CD4-positive, CD25-positive, alpha-beta regulatory T cell (primary cell): Measurements from ENCODE around the gene LEKR1. TPM values are rescaled to one million over a fixed set of nuclear protein-coding genes. Genes with fewer than 3 reads are reported as not detected.
A peak's percentile ranks its signal among the peaks of the same experiment; 100 is the strongest.

ENCODE experiments used
- ATAC-seq, 2 donors: fragments of 150-1000 bp; cut with Tn5 transposase; one replicate each; pipeline ENCODE4 v1.10.0; 2021; ENCODE audit warnings: low read depth in 2 of 2, moderate number of reproducible peaks in 2 of 2, moderate library complexity in 1 of 2
- DNase-seq, 3 donors: peaks; one replicate each; pipeline versions ENCODE4 v3.0.0 to v3.0.0-alpha.2; 2012 to 2022; ENCODE audit warnings: mixed read lengths in 1 of 3
- H3K27ac ChIP-seq: one replicate; pipeline ENCODE4 v1.7.0; 2013; ENCODE audit warnings: mild to moderate bottlenecking, low read length; ENCODE audit not compliant: insufficient read depth, poor library complexity, severe bottlenecking
- H3K27me3 ChIP-seq: one replicate; pipeline ENCODE4 v1.7.0; 2013; ENCODE audit warnings: low read length; ENCODE audit not compliant: control insufficient read depth, insufficient read depth
- H3K36me3 ChIP-seq: one replicate; pipeline ENCODE4 v1.7.0; 2013; ENCODE audit warnings: mild to moderate bottlenecking, low read length, moderate library complexity; ENCODE audit not compliant: control insufficient read depth, insufficient read depth
- H3K4me1 ChIP-seq: 2 replicates; pipeline ENCODE4 v1.7.0; 2013; ENCODE audit warnings: mild to moderate bottlenecking, low read length; ENCODE audit not compliant: insufficient read depth, control insufficient read depth, poor library complexity, severe bottlenecking
- H3K4me3 ChIP-seq: one replicate; pipeline ENCODE4 v1.7.0; 2013; ENCODE audit warnings: low read depth, mild to moderate bottlenecking, low read length, moderate library complexity
- H3K9me3 ChIP-seq, 2 experiments: 1 replicate in 1 of 2; 2 replicates in 1 of 2; pipeline ENCODE4 v1.7.0; 2013; ENCODE audit warnings: low read length in 2 of 2, mild to moderate bottlenecking in 1 of 2, moderate library complexity in 1 of 2; ENCODE audit not compliant: control insufficient read depth in 2 of 2
- H3K27ac Mint-ChIP-seq, 3 donors: one replicate each; pipeline ENCODE4 v1.8.0; 2020 to 2022; ENCODE audit warnings: mild to moderate bottlenecking in 3 of 3, mixed read lengths in 3 of 3, moderate library complexity in 2 of 3
- H3K27me3 Mint-ChIP-seq: one replicate; pipeline ENCODE4 v1.8.0; 2022; ENCODE audit warnings: mild to moderate bottlenecking, mixed read lengths
- H3K36me3 Mint-ChIP-seq: one replicate; pipeline ENCODE4 v1.8.0; 2020; ENCODE audit warnings: mixed read lengths
- H3K4me1 Mint-ChIP-seq, 4 donors: one replicate each; pipeline ENCODE4 v1.8.0; 2020 to 2022; ENCODE audit warnings: mixed read lengths in 4 of 4, mild to moderate bottlenecking in 1 of 4
- H3K4me3 Mint-ChIP-seq, 4 donors: one replicate each; pipeline ENCODE4 v1.8.0; 2020 to 2022; ENCODE audit warnings: mild to moderate bottlenecking in 4 of 4, mixed read lengths in 4 of 4, moderate library complexity in 3 of 4
- H3K9me3 Mint-ChIP-seq, 7 donors: one replicate each; pipeline ENCODE4 v1.8.0; 2020 to 2022; ENCODE audit warnings: mixed read lengths in 7 of 7, mild to moderate bottlenecking in 3 of 7, moderate library complexity in 2 of 7
- polyA plus RNA-seq, 4 donors: library from polyadenylated mRNA; unstranded; fragments of 300-500 nt; fragmentation: Illumina TruSeq; gene quantifications; one replicate each; pipeline ENCODE4 v1.2.3, GENCODE V29; 2021
- total RNA-seq: library from RNA; stranded (reverse); gene quantifications from one replicate; pipeline ENCODE4 v1.2.3, GENCODE V29; 2022

LEKR1 gene
- total RNA-seq (0.99 TPM), polyA plus RNA-seq (1 to 10 TPM in 2 of 4 donors, under 1 TPM in 2; 0.44 to 2.4 (median 1.3) TPM)

GRCh38 chr3:156826144-156826895 lies at the start of gene LEKR1:
LEKR1 (plus strand) TSS chr3:156826353; CDS start chr3:156829330, 2,977 bp downstream.
- Mint-ChIP-seq H3K4me1 (peaks cover 5 to 22% (median 16%) of the 10 kb centered on the region in 4 donors), H3K9me3 (no peaks in the 10 kb centered on the region), H3K27ac (peak within 1 kb of the TSS; percentile 96 to 99 (median 97)), H3K4me3 (peak within 1 kb of the TSS; percentile 91 to 97 (median 93)), H3K27me3 (peaks cover 4% of the 10 kb centered on the region), H3K36me3 (no peaks in the 10 kb centered on the region)
- no peaks in the 10 kb centered on the region for H3K27me3 ChIP-seq
- peak within 1 kb of the TSS; percentile 88 for H3K4me3 ChIP-seq
- DNase-seq (peak; percentile 49 to 83 (median 58)), ATAC-seq (peak; percentile 73 to 76)
- peak within 1 kb of the TSS; percentile 79 for H3K27ac ChIP-seq
- no peaks in the 10 kb centered on the region for H3K36me3 ChIP-seq
- peaks cover 18% of the 10 kb centered on the region for H3K4me1 ChIP-seq
- H3K9me3 ChIP-seq, result no peaks in the 10 kb centered on the region

DNA sequence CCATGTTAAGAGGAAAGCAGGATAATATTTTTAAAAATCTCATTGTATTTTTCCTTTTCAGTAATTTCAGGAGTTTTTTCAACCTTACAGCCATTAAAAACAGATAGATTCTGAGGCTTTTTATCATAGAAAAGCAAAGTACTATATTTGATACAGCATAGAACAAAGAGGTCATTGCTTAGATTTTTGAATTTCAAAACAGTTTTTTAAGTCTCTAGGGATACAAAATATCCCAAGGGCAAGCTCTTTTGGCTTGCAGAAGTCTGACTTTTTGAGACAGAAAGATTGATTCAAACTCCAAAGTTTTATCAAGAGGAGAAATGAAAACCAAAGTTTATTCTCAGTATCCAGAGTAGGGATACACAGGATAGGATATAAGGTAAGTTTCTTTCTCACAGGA lies 49.3 kb upstream of the LEKR1 start:
- H3K27me3 Mint-ChIP-seq, result peaks cover 4% of the 10 kb centered on the region
- no peak overlapping the region for H3K27ac Mint-ChIP-seq
- no peak for DNase-seq
- no peak overlapping the region for H3K4me3 ChIP-seq
- no peak overlapping the region for H3K27ac ChIP-seq
- H3K4me3 Mint-ChIP-seq, result no peak overlapping the region
- peaks cover 1% of the 10 kb centered on the region for H3K27me3 ChIP-seq
- no peaks in the 10 kb centered on the region for H3K36me3 ChIP-seq
- no peak for ATAC-seq
- no peaks in the 10 kb centered on the region for H3K4me1 ChIP-seq
- H3K4me1 Mint-ChIP-seq, result peaks cover 0 to 7% (median 3%) of the 10 kb centered on the region in 4 donors
- no peaks in the 10 kb centered on the region for H3K9me3 ChIP-seq
- peaks cover 0 to 2% (median 0%) of the 10 kb centered on the region in 7 donors for H3K9me3 Mint-ChIP-seq
- no peaks in the 10 kb centered on the region for H3K36me3 Mint-ChIP-seq

DNA sequence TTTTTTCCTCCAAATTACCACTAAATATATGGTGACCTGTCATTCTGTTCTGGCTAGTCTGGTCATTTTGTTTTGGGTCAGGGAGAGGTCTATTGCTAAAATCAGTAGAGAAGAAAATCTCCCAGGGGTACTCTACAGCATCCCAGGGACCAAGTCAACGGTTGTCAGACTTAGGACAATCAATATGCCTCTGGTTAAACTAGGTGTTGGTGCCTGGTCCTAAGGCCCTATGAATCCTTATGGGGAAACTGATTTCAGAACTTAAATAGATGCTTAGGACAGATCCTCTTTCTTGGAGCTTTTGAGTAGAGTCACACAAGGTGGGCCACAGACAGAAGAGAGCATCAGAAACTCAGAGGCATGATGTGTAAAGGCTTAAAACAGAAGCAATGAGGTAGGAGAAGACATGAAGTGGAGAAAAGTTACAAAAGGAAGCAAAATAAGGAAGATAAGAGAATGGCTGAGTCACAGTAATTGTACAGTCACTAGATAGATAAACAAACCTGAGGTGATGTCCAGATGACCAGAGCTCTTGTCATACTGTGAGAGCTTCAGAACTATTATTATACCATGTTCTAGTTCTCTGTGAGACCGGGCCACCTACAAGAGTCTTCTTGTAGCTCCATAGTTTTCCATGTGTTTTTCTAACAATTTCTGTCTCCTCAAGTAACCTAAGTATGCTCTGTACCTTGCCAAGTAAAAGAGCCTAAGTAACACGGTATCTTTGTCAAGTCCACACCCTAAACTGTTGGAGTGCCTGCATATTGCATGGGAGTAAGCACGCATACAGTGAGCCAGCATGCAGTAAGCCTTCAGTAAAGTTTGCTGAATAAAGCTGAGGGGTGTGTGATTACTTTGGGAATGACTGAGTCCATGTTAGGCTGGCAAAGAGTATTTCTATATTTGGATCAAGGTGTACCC lies 44.6 kb upstream of the LEKR1 start:
- no peak for DNase-seq
- no peak overlapping the region for H3K27ac ChIP-seq
- Mint-ChIP-seq H3K9me3 (peaks cover 0 to 2% (median 0%) of the 10 kb centered on the region in 7 donors), H3K4me3 (no peak overlapping the region), H3K4me1 (peaks cover 0 to 6% (median 4%) of the 10 kb centered on the region in 4 donors), H3K36me3 (peaks cover 3% of the 10 kb centered on the region), H3K27me3 (peaks cover 4% of the 10 kb centered on the region), H3K27ac (no peak overlapping the region)
- H3K4me1 ChIP-seq, result no peaks in the 10 kb centered on the region
- no peaks in the 10 kb centered on the region for H3K36me3 ChIP-seq
- no peak for ATAC-seq
- H3K27me3 ChIP-seq, result no peaks in the 10 kb centered on the region
- H3K4me3 ChIP-seq, result no peak overlapping the region
- no peaks in the 10 kb centered on the region for H3K9me3 ChIP-seq

- ATAC-seq (no peak), DNase-seq (no peak)
- no peaks in the 10 kb centered on the region for H3K27me3 ChIP-seq
- H3K4me3 ChIP-seq, result no peak overlapping the region
- Mint-ChIP-seq H3K4me1 (peaks cover 0 to 6% (median 4%) of the 10 kb centered on the region in 4 donors), H3K4me3 (no peak overlapping the region), H3K27me3 (peaks cover 4% of the 10 kb centered on the region), H3K36me3 (peaks cover 3% of the 10 kb centered on the region), H3K27ac (peak overlapping the region in 1 of 3 donors; percentile 1), H3K9me3 (peaks cover 0 to 2% (median 0%) of the 10 kb centered on the region in 7 donors)
- H3K36me3 ChIP-seq, result no peaks in the 10 kb centered on the region
- no peaks in the 10 kb centered on the region for H3K4me1 ChIP-seq
- H3K9me3 ChIP-seq, result no peaks in the 10 kb centered on the region
- H3K27ac ChIP-seq, result no peak overlapping the region
Observed at GRCh38 chr3:156782319-156782718, 43.8 kb upstream of the LEKR1 start.

- Histone ChIP-seq H3K9me3 (no peaks in the 10 kb centered on the region), H3K27me3 (no peaks in the 10 kb centered on the region), H3K4me3 (no peak overlapping the region), H3K27ac (no peak overlapping the region), H3K36me3 (no peaks in the 10 kb centered on the region), H3K4me1 (no peaks in the 10 kb centered on the region)
- Mint-ChIP-seq H3K27ac (no peak overlapping the region), H3K36me3 (peaks cover 9% of the 10 kb centered on the region), H3K4me3 (no peak overlapping the region), H3K27me3 (peaks cover 4% of the 10 kb centered on the region), H3K4me1 (peaks cover 0 to 6% (median 4%) of the 10 kb centered on the region in 4 donors), H3K9me3 (peaks cover 0 to 2% (median 0%) of the 10 kb centered on the region in 7 donors)
- no peak for ATAC-seq
- no peak for DNase-seq
Observed at GRCh38 chr3:156782921-156783320, 43.2 kb upstream of the LEKR1 start.

DNA sequence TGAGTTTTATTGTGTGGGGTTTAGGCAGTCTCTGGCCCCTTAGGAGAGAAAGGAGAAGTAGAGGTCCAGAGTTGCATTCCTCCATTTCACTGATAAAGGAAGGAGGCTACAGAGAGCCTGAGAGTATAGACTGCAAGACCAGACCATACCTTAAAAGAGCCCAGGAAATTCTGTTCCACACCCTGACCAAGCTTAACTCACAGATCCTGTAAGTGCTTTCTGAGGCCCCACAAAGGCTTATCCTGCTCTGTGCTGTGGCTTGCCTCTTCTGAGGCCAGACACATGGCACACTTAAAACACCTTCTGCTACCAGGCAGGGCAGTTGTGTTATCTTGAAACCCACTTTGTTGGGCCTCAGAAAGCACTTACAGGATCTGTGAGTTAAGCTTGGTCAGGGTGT lies 39.2 kb upstream of the LEKR1 start:
- peaks cover 0 to 1% (median 0%) of the 10 kb centered on the region in 7 donors for H3K9me3 Mint-ChIP-seq
- peaks cover 0 to 14% (median 4%) of the 10 kb centered on the region in 4 donors for H3K4me1 Mint-ChIP-seq
- no peaks in the 10 kb centered on the region for H3K27me3 ChIP-seq
- no peaks in the 10 kb centered on the region for H3K4me1 ChIP-seq
- H3K27ac ChIP-seq, result no peak overlapping the region
- peak in 1 of 3 donors; percentile 29 for DNase-seq
- H3K27me3 Mint-ChIP-seq, result no peaks in the 10 kb centered on the region
- H3K9me3 ChIP-seq, result no peaks in the 10 kb centered on the region
- H3K27ac Mint-ChIP-seq, result no peak overlapping the region
- peaks cover 11% of the 10 kb centered on the region for H3K36me3 Mint-ChIP-seq
- no peaks in the 10 kb centered on the region for H3K36me3 ChIP-seq
- no peak overlapping the region for H3K4me3 ChIP-seq
- H3K4me3 Mint-ChIP-seq, result no peak overlapping the region
- ATAC-seq, result no peak

DNA sequence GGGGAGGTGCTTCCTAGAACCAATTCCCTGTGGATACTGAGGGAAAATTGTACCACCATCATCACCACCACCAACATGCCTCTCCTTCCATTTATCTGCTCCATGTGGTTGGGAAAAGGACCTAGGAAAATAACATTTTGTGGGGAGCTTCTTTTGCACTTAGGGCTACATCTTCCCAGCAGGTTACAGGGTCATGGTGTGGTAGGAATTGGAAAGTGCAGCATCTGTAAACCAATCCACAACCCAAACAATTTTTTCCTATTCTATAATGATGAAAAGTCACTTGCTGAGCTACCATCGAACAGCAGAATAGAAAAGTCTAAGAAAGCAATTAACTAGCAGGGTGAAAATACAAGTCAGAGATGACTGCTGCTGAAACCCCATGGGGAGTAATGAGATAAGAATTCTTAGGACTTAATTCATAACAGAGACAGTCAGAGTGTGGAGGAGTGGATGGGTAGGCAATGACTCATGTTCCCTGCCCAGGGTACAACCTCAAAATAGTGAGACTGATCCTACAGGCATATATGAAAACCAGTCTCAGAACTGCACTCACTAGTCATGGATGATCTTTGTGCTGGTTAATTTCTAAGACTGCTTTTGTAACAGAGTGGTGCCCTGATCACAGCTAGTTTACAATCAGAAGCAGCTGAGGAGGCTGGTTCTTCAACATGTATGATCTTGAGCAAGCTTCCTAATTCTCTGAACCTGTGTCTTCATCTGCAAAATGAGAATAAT lies 38.1 kb upstream of the LEKR1 start:
- H3K36me3 ChIP-seq, result no peaks in the 10 kb centered on the region
- ATAC-seq, result no peak
- H3K27me3 ChIP-seq, result no peaks in the 10 kb centered on the region
- Mint-ChIP-seq H3K27me3 (no peaks in the 10 kb centered on the region), H3K4me1 (peaks cover 10 to 24% (median 13%) of the 10 kb centered on the region in 4 donors), H3K36me3 (peaks cover 11% of the 10 kb centered on the region), H3K27ac (no peak overlapping the region), H3K9me3 (peaks cover 0 to 1% (median 0%) of the 10 kb centered on the region in 7 donors), H3K4me3 (no peak overlapping the region)
- peak in 1 of 3 donors; percentile 30 for DNase-seq
- H3K4me3 ChIP-seq, result no peak overlapping the region
- H3K9me3 ChIP-seq, result no peaks in the 10 kb centered on the region
- H3K4me1 ChIP-seq, result no peaks in the 10 kb centered on the region
- no peak overlapping the region for H3K27ac ChIP-seq
